DOHH2 (cell line): ENCODE measurements around the gene CFAP251.

ENCODE experiments used
- H3F3A ChIP-seq: fragments of 200-600 bp; sonication (generic), shearing (Covaris generic); 2 replicates; pipeline ENCODE4 v1.6.0; 2016; ENCODE audit warnings: antibody characterized with exemption, mild to moderate bottlenecking; ENCODE audit not compliant: control insufficient read depth, insufficient read depth
- H3K27ac ChIP-seq: fragments of 200-600 bp; sonication (generic); 2 replicates; pipeline ENCODE4 v1.5.1; 2014; ENCODE audit warnings: low read depth, mild to moderate bottlenecking, low read length, moderate library complexity
- H3K27me3 ChIP-seq: fragments of 200-600 bp; sonication (generic); 2 replicates; pipeline ENCODE4 v1.6.1; 2014; ENCODE audit warnings: mild to moderate bottlenecking, low read length, mixed read lengths; ENCODE audit not compliant: control insufficient read depth
- H3K36me3 ChIP-seq: fragments of 200-600 bp; sonication (generic); 2 replicates; pipeline ENCODE4 v1.6.1; 2014; ENCODE audit warnings: mild to moderate bottlenecking, low read length, moderate library complexity, mixed read lengths; ENCODE audit not compliant: control insufficient read depth
- H3K4me1 ChIP-seq: fragments of 200-600 bp; sonication (generic); 2 replicates; pipeline ENCODE4 v1.6.1; 2014; ENCODE audit warnings: mild to moderate bottlenecking, low read length, mixed read lengths; ENCODE audit not compliant: control insufficient read depth
- H3K4me2 ChIP-seq: fragments of 200-600 bp; sonication (generic); 2 replicates; pipeline ENCODE4 v1.6.0; 2014; ENCODE audit warnings: mild to moderate bottlenecking, low read length, moderate library complexity
- H3K4me3 ChIP-seq: fragments of 200-600 bp; sonication (generic); 2 replicates; pipeline ENCODE4 v1.5.1; 2014; ENCODE audit warnings: mild to moderate bottlenecking, low read length, mixed read lengths
- H3K79me2 ChIP-seq: fragments of 200-600 bp; sonication (generic); 2 replicates; pipeline ENCODE4 v1.6.1; 2014; ENCODE audit warnings: mild to moderate bottlenecking, low read length, mixed read lengths; ENCODE audit not compliant: control insufficient read depth
- H3K9me2 ChIP-seq: fragments of 200-600 bp; sonication (generic); replicated peaks from 2 replicates; pipeline ENCODE4 v1.6.1; 2014; ENCODE audit warnings: mild to moderate bottlenecking, low read length, mixed read lengths; ENCODE audit not compliant: control insufficient read depth
- H3K9me3 ChIP-seq: fragments of 200-600 bp; sonication (generic); 2 replicates; pipeline ENCODE4 v1.6.1; 2014; ENCODE audit warnings: antibody characterized with exemption, low read length, mixed read lengths; ENCODE audit not compliant: control insufficient read depth, insufficient read depth
- H4K20me1 ChIP-seq: fragments of 200-600 bp; sonication (generic); 2 replicates; pipeline ENCODE4 v1.6.0; 2014; ENCODE audit warnings: low read depth, mild to moderate bottlenecking, antibody characterized with exemption, low read length, moderate library complexity; ENCODE audit not compliant: control insufficient read depth, insufficient read depth
- CTCF ChIP-seq: fragments of 200-600 bp; sonication (generic); IDR thresholded peaks from one replicate; pipeline ENCODE4 v1.5.1; 2014; ENCODE audit warnings: antibody characterized with exemption, mild to moderate bottlenecking, low read depth, low read length; ENCODE audit not compliant: poor library complexity, severe bottlenecking
- EZH2phosphoT487 ChIP-seq: fragments of 200-600 bp; sonication (generic); IDR thresholded peaks from 2 replicates; pipeline ENCODE4 v1.6.1; 2017; ENCODE audit warnings: borderline replicate concordance, mild to moderate bottlenecking, antibody characterized with exemption, low read length, moderate library complexity, mixed read lengths

Gene CFAP251

GRCh38 chr12:122048151-122048550 is 129.8 kb downstream of the CFAP251 start:
- Histone ChIP-seq H3K36me3 (peaks cover 77% of the 10 kb centered on the region), H3F3A (peaks cover 19% of the 10 kb centered on the region), H3K79me2 (peaks cover 25% of the 10 kb centered on the region), H3K4me1 (no peaks in the 10 kb centered on the region), H3K9me3 (no peaks in the 10 kb centered on the region), H3K27me3 (no peaks in the 10 kb centered on the region), H3K27ac (no peak overlapping the region), H3K4me3 (no peak overlapping the region), H4K20me1 (no peaks in the 10 kb centered on the region; the same call in 1 of the 2 replicates), H3K4me2 (no peak overlapping the region), H3K9me2 (no peaks in the 10 kb centered on the region)
- TF ChIP-seq EZH2phosphoT487 (no peak), CTCF (no peak)

- peaks cover 28% of the 10 kb centered on the region for H3F3A ChIP-seq
- no peak overlapping the region for H3K4me3 ChIP-seq
- no peaks in the 10 kb centered on the region for H3K9me3 ChIP-seq
- peaks cover 26% of the 10 kb centered on the region for H3K79me2 ChIP-seq
- no peak overlapping the region for H3K27ac ChIP-seq
- no peaks in the 10 kb centered on the region for H3K9me2 ChIP-seq
- H3K4me1 ChIP-seq, result no peaks in the 10 kb centered on the region
- peaks cover 79% of the 10 kb centered on the region for H3K36me3 ChIP-seq
- TF ChIP-seq CTCF, result no peak
- no peaks in the 10 kb centered on the region for H3K27me3 ChIP-seq
- peaks cover 5% of the 10 kb centered on the region; the same call in 1 of the 2 replicates for H4K20me1 ChIP-seq
- no peak overlapping the region for H3K4me2 ChIP-seq
These were observed 131.4 kb downstream of the CFAP251 start for GRCh38 chr12:122049827-122050226.

GRCh38 chr12:122050706-122051105 is 132.3 kb downstream of the CFAP251 start:
- Histone ChIP-seq H3K36me3 (peaks cover 79% of the 10 kb centered on the region), H3K27ac (no peak overlapping the region), H3K79me2 (peaks cover 28% of the 10 kb centered on the region), H3K4me3 (no peak overlapping the region), H3K4me2 (no peak overlapping the region), H3K9me2 (no peaks in the 10 kb centered on the region), H3K4me1 (no peaks in the 10 kb centered on the region), H4K20me1 (peaks cover 11% of the 10 kb centered on the region; the same call in 1 of the 2 replicates), H3K9me3 (no peaks in the 10 kb centered on the region), H3F3A (peaks cover 26% of the 10 kb centered on the region), H3K27me3 (no peaks in the 10 kb centered on the region)
- TF ChIP-seq EZH2phosphoT487, result no peak
- TF ChIP-seq CTCF, result no peak
